Head of caudate nucleus (tissue), 42 donors: ENCODE measurements around the gene MEGF6.

ENCODE experiments used
- DNase-seq, 42 donors: peaks; one replicate each; pipeline versions ENCODE4 v3.0.0 to v3.0.0-alpha.2; 2020 to 2021; ENCODE audit warnings: mixed read lengths in 7 of 42
- intact Hi-C: fragments of 100-400 bp; cut with DNase I; formaldehyde crosslinking; loops from one replicate; pipeline ENCODE4 v1.15.0; 2022

The MEGF6 gene

DNA sequence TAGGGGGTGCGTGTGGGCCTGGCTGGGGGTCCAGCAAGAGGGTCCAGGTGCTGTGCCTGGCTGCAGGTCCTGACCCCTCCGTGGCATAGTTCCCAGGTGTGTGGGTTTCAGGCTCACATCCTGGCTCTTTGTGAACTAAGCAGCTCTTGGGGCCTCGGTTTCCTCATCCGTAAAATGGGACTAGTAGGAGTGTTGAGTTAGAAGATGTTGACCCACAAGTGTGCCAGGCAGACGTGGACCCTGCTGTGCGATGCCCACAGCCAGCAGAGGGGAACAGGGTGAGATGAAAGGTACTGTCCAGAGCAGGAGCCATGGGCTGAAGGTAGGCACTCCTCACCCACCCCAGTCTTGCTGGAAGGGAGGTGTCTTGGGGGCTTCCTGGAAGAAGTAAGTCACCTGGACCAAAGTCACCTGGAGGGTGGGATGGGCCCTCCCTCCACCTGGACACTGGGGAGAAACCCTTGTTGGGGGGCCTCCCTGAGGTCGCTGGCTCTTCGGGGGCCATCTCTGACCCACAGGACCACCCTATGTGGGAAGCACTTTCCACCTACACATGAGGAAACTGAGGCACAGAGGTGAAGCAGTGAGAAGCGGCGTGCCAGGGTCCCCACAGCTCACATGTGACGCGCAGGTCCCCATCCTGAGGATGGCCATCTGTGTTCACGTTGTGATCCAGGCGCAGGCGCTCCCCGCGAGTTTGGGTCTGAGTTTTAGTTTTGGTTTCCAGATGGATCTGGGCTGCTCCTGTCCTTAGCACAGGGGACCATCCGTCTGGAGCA lies 155.4 kb downstream of the MEGF6 start:
- no peak for DNase-seq

DNA sequence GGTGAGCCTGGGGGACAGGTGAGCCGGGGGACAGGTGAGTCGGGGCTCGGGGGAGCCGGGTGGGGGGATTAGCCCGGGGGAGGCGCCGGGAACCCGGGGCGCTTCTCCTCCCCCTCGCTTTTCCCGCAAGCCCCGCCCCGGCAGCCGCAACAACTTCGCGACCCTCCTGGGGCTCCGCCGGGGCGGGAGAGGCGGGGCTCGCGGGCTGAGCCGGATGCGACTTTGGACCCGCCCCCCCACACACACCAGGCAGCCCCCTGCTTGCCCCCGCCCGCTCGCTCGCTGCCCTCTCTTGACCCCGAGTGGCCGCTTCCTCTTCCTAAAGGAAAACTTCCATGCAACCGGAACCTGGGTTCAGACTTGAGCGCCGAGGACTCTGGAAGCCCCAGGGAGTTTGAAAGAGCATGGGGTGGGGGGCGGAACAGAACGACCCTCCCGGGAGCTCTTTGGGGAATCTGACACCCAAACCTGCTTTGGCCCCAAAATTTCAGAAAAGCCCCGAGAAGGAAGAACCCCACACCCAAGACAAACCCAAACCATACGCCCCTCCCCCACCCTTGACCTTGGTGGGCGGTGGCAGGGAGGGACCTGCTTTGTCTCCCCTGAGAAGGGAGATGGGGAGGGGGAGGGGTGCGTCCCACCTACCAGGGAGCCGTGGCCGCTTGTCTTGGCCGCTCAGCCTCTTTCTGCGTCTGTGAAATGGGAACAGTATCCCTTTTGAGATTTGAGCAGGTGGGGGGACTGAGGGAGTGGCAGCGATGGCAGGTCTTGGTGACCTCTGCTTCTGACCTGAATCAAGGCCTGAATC lies 156.3 kb downstream of the MEGF6 start:
- no peak for DNase-seq
- intact Hi-C loops: loop anchor here (5.0 kb wide), 2 partner anchors 32 to 162 kb away; no protein-coding TSS in a partner anchor

More for the DNA sequence above, 155.4 kb downstream of the MEGF6 start:
- intact Hi-C loops: no loop called here

DNA sequence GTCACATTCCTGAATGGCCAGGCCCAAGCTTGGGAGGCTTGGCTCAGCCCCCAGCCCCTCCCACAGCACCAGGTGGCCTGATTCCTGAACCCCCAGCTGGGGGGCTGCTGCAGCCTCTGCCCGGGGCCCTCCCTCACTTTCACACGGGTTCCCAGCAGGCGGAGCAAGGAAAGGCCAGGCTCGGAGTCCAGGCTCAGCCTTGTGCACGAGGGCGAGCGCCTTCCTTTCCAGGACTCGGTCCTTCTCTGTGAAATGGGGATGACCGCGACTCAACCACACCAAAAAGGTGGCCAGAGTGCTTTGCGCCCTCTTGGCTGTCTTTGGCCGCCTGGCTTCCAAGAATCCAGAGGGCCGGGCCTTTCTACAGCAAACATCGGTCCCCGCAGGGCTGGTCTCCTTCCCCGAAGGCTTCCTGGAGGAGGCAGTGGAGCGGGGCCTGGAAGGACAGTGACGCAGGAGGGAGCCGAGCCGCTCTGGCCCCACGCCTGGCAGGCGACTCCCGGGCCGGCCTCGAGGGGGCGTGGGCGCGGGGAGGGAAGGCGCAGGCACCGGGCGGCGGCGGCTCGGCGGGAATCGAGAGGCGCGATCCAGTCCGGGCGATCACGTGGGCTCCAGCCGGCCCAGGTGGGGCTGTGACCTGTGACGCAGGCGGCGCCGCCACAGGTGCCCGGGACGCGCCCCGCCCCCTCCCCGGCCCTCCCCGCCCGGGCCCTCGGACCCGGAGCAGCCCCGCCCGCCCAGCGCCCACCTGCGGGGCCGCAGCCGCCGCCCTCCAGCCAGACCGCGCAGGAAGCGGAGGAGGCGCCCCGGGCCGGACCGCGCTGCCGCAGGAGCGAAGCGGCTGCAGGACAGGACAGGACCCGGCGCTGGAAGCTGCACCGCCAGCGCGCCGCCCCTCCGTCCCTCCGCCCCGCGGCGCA lies 157.2 kb downstream of the MEGF6 start, which contains the start of gene ARHGEF16:
ARHGEF16 (plus strand) TSS at position 775 of the 920 bp plus-strand sequence. CDS start 8,420 bp downstream, outside the sequence.
- DNase-seq: peak in 8 of 42 donors; percentile 19 to 63 (median 38)
- intact Hi-C loops: loop anchor here (5.0 kb wide), 2 partner anchors 33 to 163 kb away; no protein-coding TSS in a partner anchor

DNA sequence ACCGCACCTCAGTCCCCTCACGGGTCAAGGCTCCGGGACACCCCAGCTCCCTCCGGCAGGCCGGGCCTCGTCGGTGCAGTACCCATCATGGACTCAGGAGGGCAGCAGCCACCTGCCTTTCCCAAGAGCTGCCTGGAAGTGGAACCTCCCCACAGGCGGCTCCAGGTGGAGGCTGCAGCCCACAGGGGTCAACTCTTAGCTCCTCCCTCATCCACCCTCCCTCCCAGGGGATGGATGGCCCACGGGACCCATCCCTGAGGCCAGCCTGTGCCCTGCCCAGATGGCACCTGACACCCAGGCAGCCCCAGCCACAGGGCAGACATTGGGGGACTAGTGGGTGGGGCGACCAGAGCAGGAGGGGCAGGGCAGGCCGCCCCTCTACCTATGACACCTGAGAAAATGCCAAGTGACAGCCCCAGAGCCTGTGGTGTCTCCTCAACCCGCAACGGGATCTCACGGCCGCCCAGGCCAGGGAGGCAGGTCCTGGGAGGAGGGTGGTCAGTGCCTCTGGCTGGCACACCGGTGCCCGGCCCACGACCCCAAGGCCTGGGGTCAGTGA lies 158.0 kb downstream of the MEGF6 start:
- intact Hi-C loops: loop anchor here (5.0 kb wide), 2 partner anchors 34 to 164 kb away; no protein-coding TSS in a partner anchor
- DNase-seq: peak in 41 of 42 donors; percentile 65 to 91 (median 83)

DNA sequence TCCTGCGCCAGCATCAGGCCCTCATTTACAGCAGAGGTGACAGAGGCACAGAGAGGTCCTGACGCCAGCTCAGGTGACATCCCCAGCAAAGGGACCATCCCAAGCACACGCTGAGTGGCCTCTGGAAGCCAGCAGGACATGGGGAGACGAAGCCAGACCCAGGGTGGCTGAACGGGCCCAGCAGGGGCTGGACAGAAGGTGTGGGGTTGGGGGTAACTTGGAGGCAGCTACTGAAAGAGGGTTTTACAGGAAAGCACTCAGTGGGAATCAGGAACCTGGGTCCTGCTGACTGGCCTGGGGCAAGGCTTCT lies 158.5 kb downstream of the MEGF6 start:
- DNase-seq: no peak
- intact Hi-C loops: loop anchor here (5.0 kb wide), 2 partner anchors 34 to 164 kb away; no protein-coding TSS in a partner anchor

DNA sequence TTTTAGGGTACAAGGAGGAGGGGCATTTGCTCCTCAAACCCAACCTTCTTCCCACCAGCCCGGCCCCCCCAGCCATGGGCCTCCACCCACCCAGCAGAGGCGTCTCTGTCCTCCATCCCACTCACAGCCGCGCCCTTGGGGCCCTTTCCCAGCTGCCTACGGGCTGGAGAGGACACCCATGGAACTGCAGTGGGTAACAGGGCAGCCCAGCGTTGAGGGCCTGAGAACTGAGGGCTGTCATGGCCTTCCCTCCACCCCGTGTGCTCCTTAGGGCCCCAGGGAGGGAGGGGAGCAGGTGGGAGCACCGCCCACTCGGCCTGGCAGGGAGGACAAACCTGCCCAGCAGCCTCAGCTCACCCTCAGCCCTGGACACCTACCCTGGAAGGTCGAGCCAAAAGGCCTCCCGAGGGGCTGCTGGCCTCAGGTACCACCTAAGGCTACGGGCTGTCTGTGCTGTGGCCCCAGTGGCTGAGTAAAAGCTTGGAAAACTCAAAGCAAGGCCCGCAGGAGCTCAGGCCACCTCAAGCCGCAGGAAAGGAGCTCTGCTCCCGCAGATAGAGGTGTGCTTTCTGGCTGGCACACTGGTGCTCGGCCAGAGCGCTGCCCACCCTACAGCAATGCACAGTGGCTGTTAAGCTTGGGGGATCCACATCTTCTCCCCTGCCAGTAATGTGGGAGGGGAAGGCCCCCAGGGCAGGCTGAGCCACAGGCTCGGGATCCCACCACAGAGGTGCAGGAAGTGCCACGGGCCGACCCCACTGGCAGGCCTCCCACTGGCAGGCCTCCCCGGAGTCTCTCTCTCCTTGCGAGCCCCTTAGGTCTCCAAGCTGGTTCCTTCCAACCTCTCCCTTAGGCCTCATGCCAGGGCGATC lies 159.1 kb downstream of the MEGF6 start:
- intact Hi-C loops: loop anchor here (5.0 kb wide), 2 partner anchors 35 to 165 kb away; no protein-coding TSS in a partner anchor

DNA sequence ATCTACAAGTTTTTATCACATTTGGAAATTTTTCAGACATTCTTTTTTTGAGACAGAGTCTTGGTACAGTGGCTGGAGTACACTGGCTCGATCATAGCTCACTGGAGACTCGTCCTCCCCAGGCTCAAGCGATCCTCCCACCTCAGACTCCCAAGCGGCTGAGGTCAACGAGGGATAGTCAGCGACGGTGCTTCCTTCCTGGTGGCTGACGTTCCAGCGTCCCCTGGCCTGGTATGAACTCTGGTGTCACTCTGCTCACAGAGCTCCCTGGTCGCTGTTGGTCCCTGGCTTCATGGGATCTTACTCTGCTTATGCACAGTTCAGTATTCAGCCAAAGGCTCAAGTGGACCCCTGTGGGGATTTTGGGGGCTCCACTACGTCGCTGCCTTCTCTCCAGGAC lies 160.3 kb downstream of the MEGF6 start:
- intact Hi-C loops: loop anchor here (5.0 kb wide), 2 partner anchors 36 to 166 kb away; no protein-coding TSS in a partner anchor

More for the DNA sequence above, 159.1 kb downstream of the MEGF6 start:
- no peak for DNase-seq

DNA sequence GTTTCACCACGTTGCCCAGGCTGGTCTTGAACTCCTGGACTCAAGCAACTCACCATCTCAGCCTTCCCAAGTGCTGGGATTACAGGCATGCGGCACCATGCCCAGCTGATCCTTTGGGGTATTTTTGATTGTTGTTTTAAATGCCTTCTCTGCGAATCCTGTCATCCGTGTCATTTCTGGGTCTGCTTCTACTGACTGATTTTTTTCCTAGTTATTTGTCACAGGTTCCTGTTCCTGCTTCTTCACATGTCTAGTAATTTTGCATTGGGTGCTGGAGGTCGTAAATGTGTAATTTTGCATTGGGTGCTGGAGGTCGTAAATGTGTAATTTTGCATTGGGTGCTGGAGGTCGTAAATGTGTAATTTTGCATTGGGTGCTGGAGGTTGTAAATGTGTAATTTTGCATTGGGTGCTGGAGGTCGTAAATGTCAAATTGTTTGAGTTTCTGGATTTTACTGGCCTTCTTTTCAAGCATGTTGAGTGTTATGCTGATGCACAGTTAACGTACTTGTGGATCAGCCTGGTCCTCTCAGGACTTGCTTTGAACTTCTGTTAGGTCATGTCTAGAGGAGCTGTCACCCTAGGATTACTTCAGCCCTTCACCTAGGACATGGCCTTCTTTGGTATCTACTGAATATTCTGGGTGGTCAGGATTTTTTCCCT lies 161.0 kb downstream of the MEGF6 start:
- intact Hi-C loops: loop anchor here (5.0 kb wide), 2 partner anchors 37 to 167 kb away; no protein-coding TSS in a partner anchor
- no peak for DNase-seq

More for the DNA sequence above, 160.3 kb downstream of the MEGF6 start:
- no peak for DNase-seq

DNA sequence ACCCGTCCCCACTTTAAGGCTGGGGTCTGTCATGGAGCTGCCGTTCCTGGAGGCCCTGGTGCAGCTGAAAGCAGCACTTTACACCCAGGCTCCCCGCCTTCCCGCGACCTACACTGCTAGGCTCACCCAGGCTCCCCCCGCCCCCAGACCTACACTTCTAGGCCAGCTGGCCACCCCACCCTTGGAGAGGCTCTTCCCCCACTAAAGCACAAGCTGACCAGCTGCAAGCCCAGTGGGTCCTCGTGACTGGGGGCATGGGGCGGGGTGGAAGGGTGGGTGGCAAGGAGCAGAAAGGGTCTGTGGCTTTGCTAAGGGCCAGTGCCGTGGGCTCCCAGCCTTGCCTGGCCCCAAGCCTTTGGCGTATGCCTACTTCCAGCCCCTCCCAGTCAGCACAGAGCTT lies 166.6 kb downstream of the MEGF6 start:
- DNase-seq: peak in 33 of 42 donors; percentile 30 to 82 (median 56)
- intact Hi-C loops: no loop called here

DNA sequence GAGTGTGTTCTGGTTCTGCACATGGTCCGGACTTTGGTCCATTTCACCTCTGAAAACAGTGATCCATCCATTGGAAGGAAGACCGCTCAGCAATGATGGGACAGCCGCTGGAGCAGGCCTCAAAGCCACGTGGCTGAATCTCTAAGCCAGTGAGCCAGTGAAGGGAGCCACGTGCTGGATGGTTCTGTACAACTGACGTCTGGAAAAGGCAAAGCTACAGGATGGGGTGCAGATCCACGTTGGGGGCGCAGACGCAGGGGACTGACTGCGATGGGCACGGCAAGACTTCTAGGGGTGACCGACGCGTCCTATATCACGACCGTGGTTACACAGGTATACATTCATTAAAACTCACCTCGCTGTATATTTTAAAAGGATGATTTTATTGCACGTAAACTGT lies 167.0 kb downstream of the MEGF6 start:
- no peak for DNase-seq
- intact Hi-C loops: no loop called here

DNA sequence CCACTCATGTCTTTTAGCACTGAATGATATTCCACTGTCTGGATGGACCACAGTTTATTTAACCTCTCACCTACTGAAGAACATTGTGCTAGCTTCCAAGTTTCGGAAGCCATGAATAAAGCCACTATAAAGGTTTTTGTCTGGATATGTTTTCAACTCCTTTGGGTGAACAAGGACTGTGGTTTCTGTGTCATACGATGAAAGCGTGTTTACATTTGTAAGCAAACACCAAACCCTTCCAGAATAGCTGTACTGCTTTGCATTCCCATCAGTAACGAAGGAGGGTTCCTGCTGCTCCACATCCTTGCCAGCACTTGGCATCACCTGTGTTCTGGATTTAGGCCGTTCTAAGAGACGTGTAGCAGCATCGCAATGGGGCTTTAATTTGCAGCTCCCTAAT lies 167.5 kb downstream of the MEGF6 start:
- DNase-seq: no peak
- intact Hi-C loops: no loop called here

DNA sequence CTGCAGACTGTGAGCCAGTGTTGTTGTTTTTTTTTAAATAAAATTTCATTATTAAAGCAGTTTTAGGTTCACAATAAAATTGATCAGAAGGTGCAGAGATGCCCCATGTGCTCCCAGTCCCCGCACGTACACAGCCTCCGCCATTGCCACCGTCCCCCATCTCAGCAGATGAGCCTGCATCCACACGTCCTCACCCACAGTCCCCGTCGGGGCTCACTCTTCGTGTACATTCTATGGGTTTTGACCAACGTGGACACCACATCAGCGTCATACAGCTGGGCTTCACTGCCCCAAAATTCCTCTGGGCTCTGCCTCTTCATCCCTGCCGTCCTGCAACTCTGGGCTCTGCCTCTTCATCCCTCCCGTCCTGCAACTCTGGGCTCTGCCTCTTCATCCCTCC lies 168.4 kb downstream of the MEGF6 start:
- no peak for DNase-seq
- intact Hi-C loops: no loop called here

DNA sequence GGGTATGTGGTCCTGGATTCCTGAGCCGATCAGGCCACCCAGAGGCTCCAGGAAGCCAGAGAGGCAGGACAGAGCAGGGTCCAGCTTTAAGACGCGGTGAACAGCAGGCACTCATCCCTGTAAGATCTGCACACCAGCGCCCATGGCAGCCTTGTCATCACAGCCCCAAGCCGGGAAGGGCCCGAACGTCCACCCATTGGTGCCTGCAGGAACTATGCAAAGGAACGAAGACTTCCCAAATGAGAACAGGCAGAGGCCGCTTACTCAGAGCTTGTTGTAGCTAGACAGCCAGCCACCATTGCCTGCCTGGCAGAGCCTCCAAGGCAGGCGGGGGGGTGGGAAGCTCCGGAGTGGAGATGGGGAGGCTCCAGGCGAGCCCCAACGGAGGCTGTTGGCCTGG lies 169.0 kb downstream of the MEGF6 start:
- intact Hi-C loops: no loop called here
- DNase-seq: no peak

DNA sequence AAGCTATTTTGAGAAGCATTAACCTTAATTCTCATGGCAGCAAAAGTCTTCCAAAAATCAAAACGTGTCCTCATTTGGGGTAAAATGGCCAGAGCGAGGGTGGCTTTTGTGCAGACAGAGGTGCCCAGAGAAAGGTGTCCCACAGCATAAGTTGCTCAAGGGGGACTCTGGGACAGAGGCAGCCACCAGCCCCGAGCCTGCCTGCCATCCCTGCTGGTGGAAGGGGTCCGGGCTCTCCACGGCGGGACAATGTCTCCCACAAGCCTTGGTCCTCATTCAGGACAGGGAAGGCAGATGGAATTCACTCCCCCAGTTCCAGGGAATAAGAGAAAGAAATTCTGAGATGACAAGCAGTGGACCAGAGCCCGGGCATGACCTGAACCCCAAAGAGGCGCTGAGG lies 169.4 kb downstream of the MEGF6 start:
- intact Hi-C loops: no loop called here
- DNase-seq: peak in 3 of 42 donors; percentile 32 to 59 (median 41)

DNA sequence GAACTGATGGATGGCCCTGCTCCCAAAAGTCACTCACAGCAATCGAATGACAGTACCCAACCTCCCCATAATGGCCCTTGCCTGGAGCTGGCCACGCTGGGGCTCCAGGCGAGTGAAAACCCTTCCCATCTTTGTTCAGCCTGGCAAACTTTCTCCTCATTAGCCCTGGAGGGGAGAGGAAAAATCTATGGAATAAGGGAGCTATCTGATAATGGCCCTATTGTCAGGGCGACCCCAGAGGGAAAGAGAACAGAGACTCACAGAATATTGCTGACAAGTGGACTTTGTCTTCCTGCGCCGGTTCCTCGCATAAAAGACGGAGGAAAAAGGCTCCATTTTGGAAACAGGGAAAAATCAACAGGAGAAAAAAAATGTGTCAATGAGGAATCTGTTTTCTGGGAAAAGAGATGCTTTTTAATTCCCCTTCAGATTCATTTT lies 169.9 kb downstream of the MEGF6 start:
- intact Hi-C loops: no loop called here

DNA sequence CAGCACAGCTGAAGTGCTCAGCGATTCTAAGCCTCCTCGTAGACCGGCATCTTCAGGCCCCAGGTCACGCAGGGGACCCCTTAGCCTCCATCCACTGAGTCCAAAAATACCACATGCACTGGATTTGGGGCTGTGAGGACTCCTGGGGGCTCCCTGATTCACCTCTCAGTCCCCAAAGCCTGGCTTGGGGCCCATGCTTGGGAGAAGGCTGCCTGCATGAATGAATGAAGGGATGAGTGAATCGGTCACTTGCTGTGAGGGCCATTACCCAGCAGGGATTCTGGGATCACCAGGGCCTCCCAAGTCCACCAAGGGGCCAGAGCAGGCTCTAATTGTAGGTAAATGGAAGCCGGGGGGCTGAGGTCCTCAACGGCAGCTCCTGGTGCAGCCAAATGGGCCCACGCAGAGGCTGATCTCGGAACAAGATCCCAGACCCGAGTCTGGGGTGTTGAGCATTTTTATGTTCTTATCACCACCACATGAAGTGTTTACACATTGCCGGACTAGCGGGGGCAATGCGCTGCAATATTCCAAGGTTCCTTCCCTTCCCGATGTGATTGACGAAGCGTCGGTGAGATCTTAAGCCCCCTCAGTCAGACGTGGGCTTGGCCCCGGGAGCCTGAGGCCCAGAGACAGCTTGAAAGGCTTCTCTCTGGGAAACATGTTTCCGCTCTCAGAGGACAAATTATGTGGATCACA lies 170.4 kb downstream of the MEGF6 start:
- no peak for DNase-seq
- intact Hi-C loops: no loop called here

More for the DNA sequence above, 169.9 kb downstream of the MEGF6 start:
- peak in 31 of 42 donors; percentile 23 to 81 (median 59) for DNase-seq
